ENCODE measurements around the gene MEOX2.

DNA sequence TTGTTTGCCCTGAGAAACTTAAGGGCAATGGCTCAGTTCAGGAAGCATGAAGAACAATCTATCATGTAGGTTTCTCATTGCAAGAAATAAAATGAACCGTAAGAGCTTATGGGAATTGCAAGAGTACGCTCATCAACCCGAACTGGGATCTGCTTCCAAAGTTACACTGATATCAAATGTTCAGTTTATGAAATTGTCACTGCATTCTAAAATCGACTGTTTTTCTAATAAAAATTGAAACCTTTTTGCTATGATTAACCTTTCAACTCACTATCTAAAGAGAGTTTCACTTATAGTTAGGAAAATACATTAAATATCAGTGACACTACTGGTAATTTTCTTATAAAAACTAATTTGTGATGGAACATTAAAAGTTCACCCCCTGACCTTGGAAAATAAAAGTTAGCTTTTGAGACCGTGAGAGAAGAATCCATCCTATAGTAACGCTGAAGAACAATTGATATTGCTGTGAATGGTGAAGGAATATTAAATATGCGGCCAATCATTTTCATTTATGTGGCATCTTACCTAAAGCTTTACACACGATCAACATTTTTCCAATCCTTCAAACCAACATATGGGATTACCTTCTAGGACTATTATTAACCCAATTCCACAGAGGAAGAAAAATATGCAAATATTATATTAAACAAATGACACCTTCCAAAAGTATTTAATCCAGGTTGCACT is 2.2 kb downstream of the MEOX2 start:
- TF ChIP-seq, protein P1, sequence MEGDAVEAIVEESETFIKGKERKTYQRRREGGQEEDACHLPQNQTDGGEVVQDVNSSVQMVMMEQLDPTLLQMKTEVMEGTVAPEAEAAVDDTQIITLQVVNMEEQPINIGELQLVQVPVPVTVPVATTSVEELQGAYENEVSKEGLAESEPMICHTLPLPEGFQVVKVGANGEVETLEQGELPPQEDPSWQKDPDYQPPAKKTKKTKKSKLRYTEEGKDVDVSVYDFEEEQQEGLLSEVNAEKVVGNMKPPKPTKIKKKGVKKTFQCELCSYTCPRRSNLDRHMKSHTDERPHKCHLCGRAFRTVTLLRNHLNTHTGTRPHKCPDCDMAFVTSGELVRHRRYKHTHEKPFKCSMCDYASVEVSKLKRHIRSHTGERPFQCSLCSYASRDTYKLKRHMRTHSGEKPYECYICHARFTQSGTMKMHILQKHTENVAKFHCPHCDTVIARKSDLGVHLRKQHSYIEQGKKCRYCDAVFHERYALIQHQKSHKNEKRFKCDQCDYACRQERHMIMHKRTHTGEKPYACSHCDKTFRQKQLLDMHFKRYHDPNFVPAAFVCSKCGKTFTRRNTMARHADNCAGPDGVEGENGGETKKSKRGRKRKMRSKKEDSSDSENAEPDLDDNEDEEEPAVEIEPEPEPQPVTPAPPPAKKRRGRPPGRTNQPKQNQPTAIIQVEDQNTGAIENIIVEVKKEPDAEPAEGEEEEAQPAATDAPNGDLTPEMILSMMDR (IDR thresholded peaks at IDR 0.05), result no peak
- no peak for TF ChIP-seq POLR2A (IDR thresholded peaks at IDR 0.05)
- TF ChIP-seq EP300 (IDR thresholded peaks at IDR 0.05), result no peak
- no peak for TF ChIP-seq POLR2AphosphoS5 (IDR thresholded peaks at IDR 0.05)
